ENCODE results near the gene MAPKAP1.

The MAPKAP1 gene

DNA sequence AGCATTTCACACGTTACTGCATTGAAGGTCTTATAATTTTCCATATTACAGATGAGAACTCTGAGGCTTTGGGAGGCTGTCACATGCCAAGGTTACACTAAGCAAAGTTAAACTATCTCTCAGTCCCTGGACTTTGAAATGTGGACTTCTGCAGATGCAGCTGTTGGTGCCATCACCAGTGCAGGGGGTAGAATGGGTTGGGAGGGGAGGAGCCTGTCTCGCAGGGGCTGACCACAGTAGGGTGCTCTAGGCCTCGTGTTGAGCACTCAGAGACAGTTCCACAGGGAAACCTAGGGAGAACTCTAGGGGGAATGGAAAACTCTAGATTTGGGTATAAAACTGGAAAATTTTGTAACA is 220.9 kb downstream of the MAPKAP1 start:
- H3K4me3 ChIP-seq (ENCODE audit: low read depth, low read length): no peak overlapping the region
- no peak for TF ChIP-seq POLR2A (IDR thresholded peaks at IDR 0.05; ENCODE audit: extremely low read depth, insufficient read length)
- TF ChIP-seq MYC (IDR thresholded peaks at IDR 0.05; ENCODE audit: low read depth, low read length): no peak
- TF ChIP-seq, protein P1, sequence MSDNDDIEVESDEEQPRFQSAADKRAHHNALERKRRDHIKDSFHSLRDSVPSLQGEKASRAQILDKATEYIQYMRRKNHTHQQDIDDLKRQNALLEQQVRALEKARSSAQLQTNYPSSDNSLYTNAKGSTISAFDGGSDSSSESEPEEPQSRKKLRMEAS (IDR thresholded peaks at IDR 0.05; ENCODE audit: low read depth, low read length): no peak
- TF ChIP-seq, protein P2, sequence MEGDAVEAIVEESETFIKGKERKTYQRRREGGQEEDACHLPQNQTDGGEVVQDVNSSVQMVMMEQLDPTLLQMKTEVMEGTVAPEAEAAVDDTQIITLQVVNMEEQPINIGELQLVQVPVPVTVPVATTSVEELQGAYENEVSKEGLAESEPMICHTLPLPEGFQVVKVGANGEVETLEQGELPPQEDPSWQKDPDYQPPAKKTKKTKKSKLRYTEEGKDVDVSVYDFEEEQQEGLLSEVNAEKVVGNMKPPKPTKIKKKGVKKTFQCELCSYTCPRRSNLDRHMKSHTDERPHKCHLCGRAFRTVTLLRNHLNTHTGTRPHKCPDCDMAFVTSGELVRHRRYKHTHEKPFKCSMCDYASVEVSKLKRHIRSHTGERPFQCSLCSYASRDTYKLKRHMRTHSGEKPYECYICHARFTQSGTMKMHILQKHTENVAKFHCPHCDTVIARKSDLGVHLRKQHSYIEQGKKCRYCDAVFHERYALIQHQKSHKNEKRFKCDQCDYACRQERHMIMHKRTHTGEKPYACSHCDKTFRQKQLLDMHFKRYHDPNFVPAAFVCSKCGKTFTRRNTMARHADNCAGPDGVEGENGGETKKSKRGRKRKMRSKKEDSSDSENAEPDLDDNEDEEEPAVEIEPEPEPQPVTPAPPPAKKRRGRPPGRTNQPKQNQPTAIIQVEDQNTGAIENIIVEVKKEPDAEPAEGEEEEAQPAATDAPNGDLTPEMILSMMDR (IDR thresholded peaks at IDR 0.05; ENCODE audit: low read depth, low read length): no peak
- no peak for DNase-seq (ENCODE audit: low read depth)

DNA sequence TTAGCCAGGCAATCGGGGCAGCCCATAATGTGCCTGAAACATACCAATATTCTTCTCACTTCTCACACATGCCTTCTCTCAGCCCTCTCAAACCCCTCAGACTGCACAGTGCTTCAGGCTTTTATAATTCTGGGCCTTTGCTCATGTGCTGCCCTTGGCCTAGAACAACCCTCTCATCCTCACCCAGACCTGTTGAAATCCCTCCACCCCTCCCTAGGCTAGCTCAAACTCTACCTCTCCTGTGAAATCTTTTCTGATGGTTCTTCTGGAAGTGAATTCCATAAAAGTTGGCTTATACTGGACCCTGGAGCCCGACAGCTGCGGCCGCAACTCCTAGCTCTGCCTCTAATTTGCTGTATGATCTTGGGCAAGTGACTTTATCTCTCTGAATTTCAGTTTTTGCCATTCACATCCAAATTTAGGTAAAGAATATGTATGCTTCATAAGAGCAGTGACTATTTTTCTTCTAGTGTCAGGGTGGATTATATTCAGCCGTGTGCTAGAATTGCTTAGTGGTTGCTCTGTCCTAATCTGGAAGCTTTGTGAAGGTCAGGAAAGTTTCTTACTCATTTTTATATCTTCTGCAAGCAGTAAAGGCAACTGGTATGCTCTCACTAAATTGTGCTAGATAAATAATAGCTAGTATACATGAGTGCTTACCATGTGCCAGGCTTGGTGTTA is 221.4 kb downstream of the MAPKAP1 start:
- no peak overlapping the region for H3K4me3 ChIP-seq (ENCODE audit: low read depth, low read length)
- no peak for DNase-seq (ENCODE audit: low read depth)
- TF ChIP-seq POLR2A (IDR thresholded peaks at IDR 0.05; ENCODE audit: extremely low read depth, insufficient read length): no peak
- TF ChIP-seq, protein P1 (IDR thresholded peaks at IDR 0.05; ENCODE audit: low read depth, low read length): no peak
- TF ChIP-seq MYC (IDR thresholded peaks at IDR 0.05; ENCODE audit: low read depth, low read length): no peak
- TF ChIP-seq, protein P2 (IDR thresholded peaks at IDR 0.05; ENCODE audit: low read depth, low read length): no peak

DNA sequence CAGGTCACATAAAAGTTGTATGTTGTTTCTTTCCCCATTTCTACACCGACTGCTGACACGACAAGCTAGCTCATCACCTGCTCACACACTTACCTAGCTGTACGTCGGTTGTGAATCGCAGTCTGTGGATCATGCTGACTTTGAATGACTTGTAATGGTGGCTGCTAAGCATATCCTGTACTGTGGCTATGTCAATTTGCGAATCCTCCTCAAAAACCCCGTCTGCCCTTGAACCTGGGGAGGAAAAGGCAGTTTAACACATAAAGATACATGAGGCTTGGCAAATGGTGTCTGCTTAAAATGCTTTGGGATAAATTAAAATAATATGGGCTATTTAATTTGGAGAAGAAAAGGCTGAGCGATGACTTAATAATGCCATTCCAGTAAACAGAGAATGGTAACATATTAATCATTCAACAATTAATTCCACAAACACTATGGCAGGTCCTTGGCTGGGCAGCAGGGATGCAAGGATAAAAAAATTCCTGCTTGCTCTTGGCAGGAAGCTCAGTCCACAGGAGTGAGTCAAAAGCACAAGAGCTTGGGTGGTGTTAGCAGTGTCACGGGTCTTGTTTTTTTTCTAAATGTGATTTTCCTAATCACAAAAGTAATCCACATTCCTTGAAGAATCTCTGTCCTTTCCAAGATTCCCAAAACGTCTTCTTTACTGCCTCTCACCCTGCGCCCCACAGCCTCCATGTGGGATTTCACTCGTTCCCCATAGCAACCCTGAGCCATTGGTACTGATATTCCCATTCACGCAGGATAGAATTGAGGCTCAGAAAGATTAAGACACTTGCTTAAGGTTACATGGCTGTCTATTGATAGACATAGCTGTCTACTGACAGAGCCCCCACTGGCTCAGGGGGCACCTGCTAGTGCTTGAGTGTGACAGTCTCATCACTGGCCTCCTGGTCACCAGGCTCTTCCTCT is 222.4 kb downstream of the MAPKAP1 start:
- TF ChIP-seq POLR2A (IDR thresholded peaks at IDR 0.05; ENCODE audit: extremely low read depth, insufficient read length): no peak
- no peak overlapping the region for H3K4me3 ChIP-seq (ENCODE audit: low read depth, low read length)
- DNase-seq (ENCODE audit: low read depth): no peak

DNA sequence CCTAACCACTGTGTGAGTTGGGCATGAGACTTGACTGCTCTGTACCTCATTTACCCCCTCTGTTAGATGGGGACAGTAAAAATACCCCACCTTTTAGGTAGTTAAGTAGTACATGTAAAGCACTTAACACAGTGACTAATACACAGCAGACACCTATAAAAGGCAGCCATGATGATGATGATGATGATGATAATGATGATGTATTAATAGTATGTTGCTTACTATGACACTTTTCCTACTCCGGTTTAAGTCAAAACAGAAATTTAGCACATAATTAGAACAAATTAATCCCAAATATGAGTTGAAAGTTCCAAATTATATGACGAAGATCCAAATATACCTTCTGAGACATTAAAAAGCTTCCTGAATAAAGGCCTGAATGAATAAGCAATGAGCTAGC is 223.3 kb downstream of the MAPKAP1 start:
- no peak overlapping the region for H3K4me3 ChIP-seq (ENCODE audit: low read depth, low read length)
- DNase-seq (ENCODE audit: low read depth): no peak
- TF ChIP-seq MYC (IDR thresholded peaks at IDR 0.05; ENCODE audit: low read depth, low read length): no peak
- TF ChIP-seq, protein P2 (IDR thresholded peaks at IDR 0.05; ENCODE audit: low read depth, low read length): no peak
- no peak for TF ChIP-seq POLR2A (IDR thresholded peaks at IDR 0.05; ENCODE audit: extremely low read depth, insufficient read length)
- TF ChIP-seq, protein P1 (IDR thresholded peaks at IDR 0.05; ENCODE audit: low read depth, low read length): no peak

DNA sequence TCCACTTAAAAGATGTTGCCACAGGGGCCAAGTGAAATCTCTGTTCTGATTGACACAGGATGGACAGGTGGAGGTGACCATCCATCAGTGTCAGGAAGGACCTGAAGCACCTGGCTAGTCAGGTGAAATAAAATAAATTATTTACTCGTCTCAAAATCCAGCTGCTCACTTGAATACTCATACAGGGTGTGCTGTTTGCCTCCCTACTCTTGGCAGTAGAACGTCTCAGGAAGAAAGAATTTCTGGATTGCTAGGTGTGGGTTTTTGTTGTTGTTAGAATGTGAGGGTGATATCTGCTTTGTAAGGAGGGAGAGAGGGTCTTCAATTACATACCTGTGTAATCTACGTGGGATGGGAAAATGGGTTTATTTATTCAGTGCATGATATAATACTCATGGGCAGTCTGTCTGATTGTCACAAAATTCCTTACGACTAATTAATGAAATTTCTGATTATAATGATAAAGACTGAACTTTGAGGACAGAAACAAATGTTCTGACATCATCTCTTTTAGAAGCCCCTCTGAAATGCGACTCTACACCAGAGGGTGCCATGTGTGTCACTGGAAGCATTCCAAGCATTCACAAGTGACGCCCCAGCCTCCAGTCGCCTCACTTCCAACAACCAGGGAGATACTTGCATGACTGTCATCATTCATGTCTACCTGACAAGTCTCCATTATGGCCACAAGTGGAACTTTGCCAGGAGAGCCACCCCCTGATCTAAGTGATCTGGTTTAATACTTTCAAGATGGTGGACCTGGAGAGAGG is 227.0 kb downstream of the MAPKAP1 start:
- TF ChIP-seq MYC (IDR thresholded peaks at IDR 0.05; ENCODE audit: low read depth, low read length): no peak
- TF ChIP-seq, protein P1 (IDR thresholded peaks at IDR 0.05; ENCODE audit: low read depth, low read length): no peak
- no peak for TF ChIP-seq POLR2A (IDR thresholded peaks at IDR 0.05; ENCODE audit: extremely low read depth, insufficient read length)
- TF ChIP-seq, protein P2 (IDR thresholded peaks at IDR 0.05; ENCODE audit: low read depth, low read length): no peak
- DNase-seq (ENCODE audit: low read depth): no peak
- H3K4me3 ChIP-seq (ENCODE audit: low read depth, low read length): no peak overlapping the region

Measured in NB4 (cell line).